ENCODE results near the gene ZNF189. TPM values are rescaled to one million over a fixed set of nuclear protein-coding genes. Genes with fewer than 3 reads are reported as not detected.

The ZNF189 gene
- total and polyA plus RNA-seq, 8 donors = 11.3 to 29.1 (median 19.3) TPM

DNA sequence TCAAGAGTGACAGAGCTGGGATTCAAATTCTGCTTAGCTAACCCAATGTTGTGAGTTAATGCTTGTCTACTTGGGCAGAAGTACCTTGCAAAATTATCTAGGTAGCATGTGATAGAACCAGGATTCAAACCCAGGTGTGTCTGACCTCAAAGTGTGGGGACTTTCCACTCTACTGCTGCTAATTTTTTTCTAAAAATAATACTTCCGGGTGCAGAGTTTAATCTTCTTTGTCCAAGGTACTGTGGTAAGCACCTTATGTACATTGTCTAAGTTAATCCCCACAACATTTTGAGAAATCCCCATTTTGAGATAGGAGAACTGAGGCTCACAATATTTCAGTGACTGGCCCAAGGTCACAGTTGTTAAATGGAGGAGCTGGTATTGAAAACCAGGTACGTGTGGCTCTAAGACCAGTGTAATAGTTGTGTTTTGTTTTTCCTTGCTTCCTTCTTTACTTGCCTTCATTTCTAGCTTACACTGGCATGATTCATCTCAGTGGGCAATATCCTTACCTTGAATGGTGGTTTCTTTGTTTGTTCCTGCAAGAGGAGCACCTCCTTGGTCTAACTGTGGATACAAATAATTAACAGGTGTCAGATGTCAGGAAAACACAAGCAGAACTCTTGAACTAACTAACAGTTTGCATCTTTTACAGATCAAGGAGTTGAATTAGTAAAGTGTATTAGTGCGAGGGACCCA lies 29.5 kb downstream of the ZNF189 start:
- ATAC-seq (peak in 2 of 4 donors; percentile 57 to 59), FAIRE-seq (no peak), DNase-seq (no peak)
- H3K36me3 ChIP-seq = peaks cover 0 to 44% (median 0%) of the 10 kb centered on the region in 3 donors
- TF ChIP-seq, protein P1, sequence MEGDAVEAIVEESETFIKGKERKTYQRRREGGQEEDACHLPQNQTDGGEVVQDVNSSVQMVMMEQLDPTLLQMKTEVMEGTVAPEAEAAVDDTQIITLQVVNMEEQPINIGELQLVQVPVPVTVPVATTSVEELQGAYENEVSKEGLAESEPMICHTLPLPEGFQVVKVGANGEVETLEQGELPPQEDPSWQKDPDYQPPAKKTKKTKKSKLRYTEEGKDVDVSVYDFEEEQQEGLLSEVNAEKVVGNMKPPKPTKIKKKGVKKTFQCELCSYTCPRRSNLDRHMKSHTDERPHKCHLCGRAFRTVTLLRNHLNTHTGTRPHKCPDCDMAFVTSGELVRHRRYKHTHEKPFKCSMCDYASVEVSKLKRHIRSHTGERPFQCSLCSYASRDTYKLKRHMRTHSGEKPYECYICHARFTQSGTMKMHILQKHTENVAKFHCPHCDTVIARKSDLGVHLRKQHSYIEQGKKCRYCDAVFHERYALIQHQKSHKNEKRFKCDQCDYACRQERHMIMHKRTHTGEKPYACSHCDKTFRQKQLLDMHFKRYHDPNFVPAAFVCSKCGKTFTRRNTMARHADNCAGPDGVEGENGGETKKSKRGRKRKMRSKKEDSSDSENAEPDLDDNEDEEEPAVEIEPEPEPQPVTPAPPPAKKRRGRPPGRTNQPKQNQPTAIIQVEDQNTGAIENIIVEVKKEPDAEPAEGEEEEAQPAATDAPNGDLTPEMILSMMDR (IDR thresholded peaks at IDR 0.05) = no peak
- no peak overlapping the region for H3K27ac ChIP-seq
- WGBS, 2 donors = 77 to 82% methylated on average over 3 of the region's 3 CpGs
- intact Hi-C loops (cut with DNase I) = no loop called here
- H3K9me3 ChIP-seq = no peaks in the 10 kb centered on the region
- peaks cover 2 to 10% (median 8%) of the 10 kb centered on the region in 3 donors for H3K4me1 ChIP-seq
- H3K27me3 ChIP-seq = no peaks in the 10 kb centered on the region
- H3K4me3 ChIP-seq = no peak overlapping the region

DNA sequence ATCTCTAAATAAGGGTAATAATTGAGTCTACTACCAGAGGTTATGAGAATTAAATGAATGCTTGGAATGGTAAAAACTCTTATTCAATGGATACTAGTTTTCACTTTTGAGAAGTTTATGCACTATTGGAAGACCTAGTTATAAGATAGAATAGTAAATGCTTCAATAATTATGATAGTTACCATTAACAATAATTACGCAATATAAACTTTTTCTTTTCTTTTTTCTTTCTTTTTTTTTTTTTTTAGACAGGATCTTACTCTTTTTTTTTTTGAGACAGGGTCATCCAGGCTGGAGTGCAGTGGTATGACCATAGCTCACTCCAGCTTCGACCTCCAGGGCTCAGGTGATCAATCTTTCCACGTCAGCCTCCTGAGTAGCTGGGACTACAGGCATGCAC lies 30.3 kb downstream of the ZNF189 start:
- H3K27ac ChIP-seq = no peak overlapping the region
- intact Hi-C loops (cut with DNase I) = no loop called here
- H3K4me3 ChIP-seq = no peak overlapping the region
- peaks cover 0 to 16% (median 16%) of the 10 kb centered on the region in 3 donors for H3K4me1 ChIP-seq
- 78 to 87% methylated on average over 3 of the region's 3 CpGs for WGBS, 2 donors
- no peak for FAIRE-seq
- ATAC-seq = no peak
- TF ChIP-seq, protein P1 (IDR thresholded peaks at IDR 0.05) = no peak
- DNase-seq = no peak
- H3K9me3 ChIP-seq = no peaks in the 10 kb centered on the region
- H3K27me3 ChIP-seq = no peaks in the 10 kb centered on the region
- H3K36me3 ChIP-seq = peaks cover 0 to 44% (median 0%) of the 10 kb centered on the region in 3 donors

DNA sequence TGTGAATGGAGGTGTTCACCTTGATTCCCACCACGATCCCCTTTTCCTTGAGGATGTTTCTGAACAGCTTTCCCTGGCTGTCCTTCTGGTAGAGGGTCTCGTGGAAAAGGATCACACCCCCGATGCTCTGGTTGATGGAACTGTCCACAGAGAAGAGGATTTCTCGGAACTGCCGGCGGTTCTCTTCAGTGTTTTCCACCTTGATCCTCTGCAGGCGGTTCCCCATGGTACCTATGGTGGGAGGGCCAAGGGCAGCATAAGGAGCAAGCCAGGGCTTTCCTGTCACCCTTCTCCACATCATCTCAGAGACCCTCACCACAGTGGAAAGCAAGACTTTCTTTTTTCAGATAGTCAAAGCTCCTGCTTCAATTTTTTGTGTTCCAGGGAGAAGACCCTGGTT lies 31.1 kb downstream of the ZNF189 start:
- no peak for ATAC-seq
- no peak for FAIRE-seq
- Histone ChIP-seq H3K9me3 (no peaks in the 10 kb centered on the region), H3K4me3 (no peak overlapping the region), H3K4me1 (peaks cover 3 to 24% (median 22%) of the 10 kb centered on the region in 3 donors), H3K27me3 (no peaks in the 10 kb centered on the region), H3K36me3 (peaks cover 0 to 44% (median 0%) of the 10 kb centered on the region in 3 donors), H3K27ac (no peak overlapping the region)
- TF ChIP-seq, protein P1 (IDR thresholded peaks at IDR 0.05) = no peak
- DNase-seq = no peak
- intact Hi-C loops (cut with DNase I) = no loop called here
- WGBS, 2 donors = 93 to 96% methylated on average over 7 of the region's 7 CpGs

DNA sequence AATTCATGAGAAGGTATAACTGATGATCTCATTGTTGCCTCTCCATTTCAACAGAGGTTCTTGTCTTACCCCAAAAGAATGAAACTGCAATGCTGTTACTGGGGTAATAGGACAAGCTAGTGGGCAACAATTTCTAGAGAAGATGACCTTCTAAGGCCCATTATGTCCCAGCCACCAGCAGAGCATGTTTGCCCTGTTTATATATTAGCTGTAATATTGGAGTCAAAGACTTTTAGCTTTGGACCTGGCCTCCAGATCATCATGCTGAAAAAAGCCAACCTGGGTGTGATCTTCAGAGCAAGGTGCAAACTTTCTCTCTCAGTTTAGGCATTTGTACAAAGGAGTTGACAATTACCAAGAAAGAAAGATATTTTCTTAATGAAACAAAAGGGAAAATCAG lies 33.5 kb downstream of the ZNF189 start:
- intact Hi-C loops (cut with DNase I) = no loop called here
- Histone ChIP-seq H3K4me1 (peaks cover 20 to 46% (median 44%) of the 10 kb centered on the region in 3 donors), H3K9me3 (no peaks in the 10 kb centered on the region), H3K36me3 (peaks cover 0 to 32% (median 0%) of the 10 kb centered on the region in 3 donors), H3K4me3 (no peak overlapping the region), H3K27ac (no peak overlapping the region), H3K27me3 (no peaks in the 10 kb centered on the region)
- no peak for ATAC-seq
- DNase-seq = no peak
- no peak for FAIRE-seq
- TF ChIP-seq, protein P1 (IDR thresholded peaks at IDR 0.05) = no peak

DNA sequence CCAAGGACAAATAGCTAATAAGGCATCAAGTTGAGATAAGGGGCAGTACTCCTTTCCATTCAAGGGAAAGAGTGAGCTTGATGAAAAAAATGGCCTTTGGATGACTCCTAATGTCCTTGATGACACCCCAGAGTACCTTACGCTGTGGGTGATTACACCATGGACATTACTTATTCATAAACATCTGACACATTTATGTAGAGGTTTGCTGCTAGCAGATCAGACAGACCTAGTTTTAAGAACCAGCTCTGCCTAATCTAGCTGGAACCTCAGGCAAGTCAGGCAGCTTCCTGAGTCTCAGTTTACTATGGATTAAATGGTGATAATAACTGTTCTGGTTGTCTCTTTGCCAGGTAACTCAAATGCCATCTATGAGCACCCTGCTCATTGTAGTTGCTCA lies 34.1 kb downstream of the ZNF189 start:
- TF ChIP-seq, protein P1 (IDR thresholded peaks at IDR 0.05) = no peak
- FAIRE-seq (no peak), ATAC-seq (no peak), DNase-seq (no peak)
- H3K9me3 ChIP-seq = no peaks in the 10 kb centered on the region
- no peak overlapping the region for H3K27ac ChIP-seq
- WGBS, 2 donors = 67 to 73% methylated on average over 1 of the region's 1 CpG
- H3K27me3 ChIP-seq = no peaks in the 10 kb centered on the region
- peaks cover 25 to 52% (median 49%) of the 10 kb centered on the region in 3 donors for H3K4me1 ChIP-seq
- peaks cover 0 to 26% (median 0%) of the 10 kb centered on the region in 3 donors for H3K36me3 ChIP-seq
- intact Hi-C loops (cut with DNase I) = no loop called here
- H3K4me3 ChIP-seq = no peak overlapping the region
